WI38 (cell line): ENCODE data around the gene MYRIP.

ENCODE experiments used
- H3K4me3 ChIP-seq: 2 replicates; pipeline ENCODE4 v1.5.1; 2011; ENCODE audit warnings: low read depth, mild to moderate bottlenecking, control low read depth, low read length
- CTCF ChIP-seq: IDR thresholded peaks from 2 replicates; pipeline ENCODE4 v1.5.1; 2012; ENCODE audit warnings: low read depth, mild to moderate bottlenecking, control low read depth, low read length

The MYRIP gene

GRCh38 chr3:39965461-39965860, 156.1 kb downstream of the MYRIP start:
- no peak overlapping the region for H3K4me3 ChIP-seq
- no peak for TF ChIP-seq CTCF

DNA sequence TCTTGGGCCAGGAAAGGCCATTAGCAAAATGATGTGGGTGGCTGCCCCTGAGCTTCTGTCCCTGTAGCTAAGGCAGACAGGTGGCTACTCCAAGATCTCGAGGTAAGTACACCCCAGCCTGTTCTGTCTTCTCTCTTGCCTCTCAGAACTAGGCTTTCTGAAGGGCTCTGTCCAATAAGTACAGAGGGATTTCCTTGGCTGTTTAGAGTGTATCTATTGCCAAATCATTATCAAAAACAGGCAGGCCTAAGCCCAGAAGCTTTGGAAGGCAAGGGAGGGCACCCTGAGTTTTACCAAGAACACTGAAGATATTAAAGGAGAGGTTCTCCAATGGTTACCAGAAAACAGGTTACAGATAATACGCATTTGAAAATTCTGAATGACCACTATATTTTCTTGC, 156.6 kb downstream of the MYRIP start:
- no peak overlapping the region for H3K4me3 ChIP-seq
- TF ChIP-seq CTCF: no peak

DNA sequence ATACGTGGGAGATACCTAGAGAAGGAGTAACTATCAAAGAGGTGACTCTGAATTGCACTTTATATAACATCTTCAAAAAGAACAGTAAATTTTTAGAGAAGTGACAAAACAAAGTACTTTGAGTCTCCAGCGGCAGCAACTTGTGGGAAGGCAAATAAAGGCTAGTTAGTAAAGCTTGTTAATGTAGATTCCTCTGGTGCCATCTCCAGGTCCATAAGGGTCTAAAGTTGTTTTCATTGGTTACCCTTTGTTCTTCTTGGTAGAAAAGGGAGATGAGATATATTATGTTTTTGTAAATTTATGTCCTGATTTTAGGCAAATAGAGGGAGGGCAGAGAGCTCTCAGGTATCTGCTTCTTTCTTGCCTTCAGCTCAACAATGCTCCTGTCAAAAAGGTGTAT, 161.6 kb downstream of the MYRIP start:
- no peak for TF ChIP-seq CTCF
- no peak overlapping the region for H3K4me3 ChIP-seq

GRCh38 chr3:39971559-39972031, 162.2 kb downstream of the MYRIP start:
- no peak overlapping the region for H3K4me3 ChIP-seq
- TF ChIP-seq CTCF: no peak

- H3K4me3 ChIP-seq: no peak overlapping the region
- no peak for TF ChIP-seq CTCF
These were observed 163.1 kb downstream of the MYRIP start for GRCh38 chr3:39972508-39972907.

GRCh38 chr3:39977058-39977794, 167.8 kb downstream of the MYRIP start:
- no peak overlapping the region for H3K4me3 ChIP-seq
- TF ChIP-seq CTCF: no peak

DNA sequence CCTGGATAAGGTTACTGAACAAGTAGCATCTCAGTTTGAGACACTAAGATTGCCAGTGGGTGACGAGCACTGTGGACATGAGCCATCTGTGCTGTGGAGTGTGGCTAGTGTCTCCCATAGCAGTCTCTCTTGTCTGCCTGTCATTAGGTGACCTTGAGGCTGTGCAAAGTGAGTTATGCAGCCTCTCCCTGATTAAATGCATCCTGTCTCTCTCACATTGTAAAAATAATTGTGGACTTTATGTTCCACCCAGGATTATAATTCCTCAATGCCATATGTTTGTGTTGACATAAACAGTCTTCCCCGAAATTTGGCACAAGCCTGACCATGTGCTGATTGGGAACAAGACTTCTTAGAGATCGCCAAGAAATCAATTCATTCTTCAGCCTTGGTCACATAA, 168.9 kb downstream of the MYRIP start:
- no peak overlapping the region for H3K4me3 ChIP-seq
- no peak for TF ChIP-seq CTCF
